Activated T-cell treated with anti-CD3 and anti-CD28 coated beads for 24 hours (primary cell): Measurements from ENCODE around the gene WEE1.
"Not testable (repeated sequence)": the region's sequence is repeated elsewhere in the genome, so short reads cannot be mapped to it uniquely, and the experiment has no call there.

Source experiments
- DNase-seq: peaks from one replicate; pipeline ENCODE4 v3.0.0-alpha.2; 2020; ENCODE audit warnings: low read depth

Gene WEE1

DNA sequence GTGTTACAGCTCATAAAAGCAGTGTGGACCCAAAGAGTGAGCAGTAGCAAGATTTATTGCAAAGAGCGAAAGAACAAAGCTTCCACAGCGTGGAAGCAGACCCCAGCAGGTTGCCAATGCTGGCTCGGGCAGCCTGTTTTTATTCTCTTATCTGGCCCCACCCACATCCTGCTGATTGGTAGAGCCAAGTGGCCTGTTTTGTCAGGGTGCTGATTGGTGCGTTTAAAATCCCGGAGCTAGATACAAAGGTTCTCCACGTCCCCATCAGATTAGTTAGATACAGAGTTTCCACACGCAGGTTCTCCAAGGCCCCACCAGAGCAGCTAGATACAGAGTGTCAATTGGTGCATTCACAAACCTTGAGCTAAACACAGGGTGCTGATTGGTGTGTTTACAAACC, 48.9 kb downstream of the WEE1 start:
- DNase-seq: not testable (repeated sequence)

DNA sequence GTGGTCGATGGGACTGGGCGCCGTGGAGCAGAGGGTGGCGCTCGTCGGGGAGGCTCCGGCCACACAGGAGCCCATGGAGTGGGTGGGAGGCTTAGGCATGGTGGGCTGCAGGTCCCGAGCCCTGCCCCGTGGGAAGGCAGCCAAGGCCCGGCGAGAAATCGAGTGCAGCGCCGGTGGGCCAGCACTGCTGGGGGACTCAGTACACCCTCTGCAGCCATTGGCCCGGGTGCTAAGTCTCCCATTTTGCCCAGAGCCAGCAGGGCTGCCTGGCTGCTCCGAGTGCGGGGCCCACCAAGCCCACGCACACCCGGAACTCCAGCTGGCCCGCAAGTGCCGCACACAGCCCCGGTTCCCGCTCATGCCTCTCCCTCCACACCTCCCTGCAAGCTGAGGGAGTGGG, 49.6 kb downstream of the WEE1 start:
- DNase-seq: not testable (repeated sequence)

DNA sequence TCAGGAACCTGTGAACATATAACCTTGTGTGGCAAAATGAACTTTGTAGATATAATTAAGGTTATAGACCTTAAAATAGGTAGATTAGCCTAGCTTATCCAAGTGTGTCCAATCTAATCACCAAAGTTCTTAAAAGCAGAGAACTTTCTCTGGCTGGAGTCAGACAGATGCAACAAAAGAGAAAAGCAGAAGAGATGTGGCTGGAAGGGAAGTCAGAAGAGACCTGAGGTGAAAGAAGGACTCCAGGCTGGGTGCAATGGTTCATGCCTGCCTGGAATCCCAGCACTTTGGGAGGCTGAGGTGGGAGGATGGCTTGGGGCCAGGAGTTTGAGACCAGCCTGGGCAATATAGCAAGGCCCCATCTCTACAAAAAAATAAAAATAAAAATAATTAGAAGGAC, 51.0 kb downstream of the WEE1 start:
- DNase-seq: no peak

DNA sequence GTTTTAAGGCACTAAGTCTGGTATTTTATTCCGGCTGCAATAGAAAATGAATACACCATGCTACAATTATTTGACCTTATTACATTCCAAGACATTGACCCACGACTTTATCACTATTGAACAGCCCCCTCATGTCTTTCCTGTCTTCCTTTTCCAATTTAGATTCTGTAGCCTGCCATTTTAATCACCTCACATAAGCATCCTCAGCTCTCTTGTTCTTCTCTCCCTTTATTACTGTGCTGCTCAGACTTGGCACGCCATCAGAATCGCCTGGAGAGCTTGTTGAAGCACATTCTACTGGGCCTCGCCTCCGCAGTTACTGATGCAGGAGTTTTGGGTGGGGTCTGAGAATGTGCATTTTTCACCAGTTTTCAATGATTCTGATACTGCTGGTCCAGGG, 51.7 kb downstream of the WEE1 start:
- no peak for DNase-seq

- no peak for DNase-seq
Measured at GRCh38 chr11:9625728-9626127, 52.3 kb downstream of the WEE1 start.

GRCh38 chr11:9626496-9627394, 53.3 kb downstream of the WEE1 start:
- no peak for DNase-seq

DNA sequence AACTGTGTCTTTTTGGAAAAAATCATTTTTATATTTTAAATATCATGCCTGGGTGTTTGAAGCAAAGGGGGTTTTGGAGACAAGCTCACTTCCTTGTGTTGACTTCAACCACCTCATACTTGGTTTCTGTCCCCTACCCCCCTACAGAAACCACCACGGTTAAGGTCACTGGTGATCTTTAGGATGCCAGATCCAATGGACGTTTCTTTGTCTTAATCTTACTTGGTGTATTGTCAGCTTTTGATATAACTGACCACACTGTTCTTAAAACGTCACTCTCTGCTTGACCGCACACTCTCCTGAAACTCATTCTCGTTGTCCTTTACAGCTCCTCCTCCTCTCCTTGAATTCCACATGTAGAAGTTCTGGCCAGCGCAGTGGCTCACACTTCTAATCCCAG, 55.6 kb downstream of the WEE1 start:
- no peak for DNase-seq

DNA sequence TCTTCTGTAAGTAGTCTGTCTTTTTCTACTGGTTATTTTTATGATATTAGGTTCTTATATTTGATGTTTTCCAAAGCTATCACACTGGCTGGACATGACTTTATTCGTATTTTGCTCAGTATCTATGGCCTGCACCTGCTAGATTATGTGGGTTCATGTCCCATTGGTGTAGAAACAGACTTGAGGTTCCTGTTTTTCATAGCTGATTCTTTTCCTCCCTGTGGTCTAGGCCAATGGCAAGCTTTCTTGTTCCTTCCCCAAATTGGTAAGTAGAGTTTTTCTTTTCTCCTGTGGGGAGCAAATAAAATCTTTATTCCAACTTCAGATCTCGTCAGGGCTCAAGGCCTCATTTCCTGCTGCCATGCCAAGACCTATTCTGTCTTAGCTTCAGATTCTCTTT, 60.2 kb downstream of the WEE1 start:
- DNase-seq: no peak

DNA sequence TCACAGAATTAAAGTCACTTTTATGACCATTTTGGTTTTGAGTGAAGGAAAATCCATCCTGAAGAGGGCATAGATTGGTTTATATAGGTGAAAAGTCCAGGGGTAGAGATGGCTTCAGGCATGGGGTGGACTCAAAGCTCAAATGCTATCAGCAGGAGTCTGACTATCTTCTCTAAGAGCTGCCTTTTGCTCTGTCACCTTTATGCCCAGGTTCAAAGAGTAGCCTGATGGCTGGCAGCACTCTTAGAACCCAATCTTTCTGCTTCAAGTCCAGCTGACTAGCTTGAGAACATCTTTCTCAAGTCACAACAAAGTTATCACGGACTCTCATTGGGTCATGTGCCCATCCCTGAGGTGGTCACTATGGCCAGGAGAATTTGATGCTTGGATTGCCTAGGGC, 63.2 kb downstream of the WEE1 start:
- DNase-seq: no peak

DNA sequence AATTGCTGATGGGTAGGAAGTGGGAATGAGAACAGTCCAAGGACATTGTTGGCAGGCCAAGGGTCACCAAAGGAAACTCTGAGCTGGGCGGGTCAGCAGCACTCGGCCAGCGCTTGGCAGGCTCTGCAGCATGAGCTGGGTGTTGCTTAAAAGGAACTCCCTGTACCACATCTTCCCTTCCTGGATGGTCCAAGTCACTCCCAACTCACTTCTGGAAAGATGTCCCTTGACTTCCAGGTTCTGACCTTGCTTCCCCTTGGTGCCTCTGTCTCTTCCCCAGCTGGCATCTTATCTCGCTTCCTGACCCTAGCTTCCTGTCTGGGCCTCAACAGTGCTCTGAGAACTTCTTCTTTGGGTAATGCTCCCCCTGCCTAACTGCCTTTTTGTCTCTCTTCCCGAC, 65.6 kb downstream of the WEE1 start:
- no peak for DNase-seq
